T1000 (cell line): Measurements from ENCODE around the gene ROBO3.

Experiments used
- DNase-seq: peaks from one replicate; lab custom pipeline; 2025; ENCODE audit warnings: mixed read lengths; lab: John Stamatoyannopoulos, UW

Gene ROBO3

DNA sequence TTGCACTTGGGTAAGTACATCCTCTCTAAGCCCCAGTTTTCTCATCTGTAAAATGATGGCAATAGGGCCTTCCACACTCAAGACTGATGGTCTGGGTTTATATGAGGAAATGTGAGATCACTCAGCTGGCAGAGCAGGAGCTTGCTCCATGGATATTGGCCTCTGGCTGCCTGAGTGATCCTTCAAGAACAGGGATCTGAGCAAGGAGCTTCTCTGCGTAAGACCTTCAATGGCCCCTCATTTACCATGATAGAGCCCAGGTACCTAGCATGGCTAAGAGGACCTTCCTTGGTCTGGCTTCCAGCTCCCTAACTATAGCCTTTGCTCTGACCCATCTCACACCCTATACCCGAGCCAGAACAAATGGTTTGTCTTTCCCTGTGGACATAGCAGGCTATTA, 26.9 kb downstream of the ROBO3 start:
- DNase-seq: no peak

DNA sequence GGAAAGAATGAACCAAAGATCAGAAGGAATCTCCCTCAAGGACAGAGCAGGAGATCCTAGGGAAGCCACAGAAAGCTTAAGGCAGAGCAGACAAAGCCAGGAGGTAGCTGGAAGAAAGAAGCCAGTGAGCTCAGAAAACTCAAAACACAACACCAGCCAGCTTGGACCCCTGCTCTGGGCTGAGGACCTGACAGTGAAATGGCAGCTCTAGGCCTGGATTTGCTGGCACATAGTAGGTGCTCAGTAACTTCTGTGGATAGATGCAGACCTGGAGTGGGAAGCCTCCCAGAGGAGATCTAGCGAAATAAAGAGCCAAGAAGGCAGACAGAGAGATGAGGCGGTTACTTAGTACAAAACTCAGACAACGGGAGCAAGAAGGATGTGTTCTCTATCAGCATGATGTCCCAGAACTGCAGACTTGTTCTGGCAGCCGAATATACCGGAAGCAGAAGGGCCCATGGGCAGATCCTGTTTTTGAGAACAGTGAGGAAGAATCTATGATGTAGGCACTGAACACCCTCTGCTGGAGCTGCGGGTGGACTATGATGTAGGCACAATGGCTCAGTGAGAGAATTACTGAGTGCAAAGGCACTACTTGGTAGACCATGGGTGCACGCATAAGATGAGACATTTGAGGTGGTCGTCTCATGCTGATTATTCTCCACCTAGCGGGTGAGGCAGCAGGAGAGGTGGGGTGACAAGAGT, 27.7 kb downstream of the ROBO3 start:
- DNase-seq: no peak

DNA sequence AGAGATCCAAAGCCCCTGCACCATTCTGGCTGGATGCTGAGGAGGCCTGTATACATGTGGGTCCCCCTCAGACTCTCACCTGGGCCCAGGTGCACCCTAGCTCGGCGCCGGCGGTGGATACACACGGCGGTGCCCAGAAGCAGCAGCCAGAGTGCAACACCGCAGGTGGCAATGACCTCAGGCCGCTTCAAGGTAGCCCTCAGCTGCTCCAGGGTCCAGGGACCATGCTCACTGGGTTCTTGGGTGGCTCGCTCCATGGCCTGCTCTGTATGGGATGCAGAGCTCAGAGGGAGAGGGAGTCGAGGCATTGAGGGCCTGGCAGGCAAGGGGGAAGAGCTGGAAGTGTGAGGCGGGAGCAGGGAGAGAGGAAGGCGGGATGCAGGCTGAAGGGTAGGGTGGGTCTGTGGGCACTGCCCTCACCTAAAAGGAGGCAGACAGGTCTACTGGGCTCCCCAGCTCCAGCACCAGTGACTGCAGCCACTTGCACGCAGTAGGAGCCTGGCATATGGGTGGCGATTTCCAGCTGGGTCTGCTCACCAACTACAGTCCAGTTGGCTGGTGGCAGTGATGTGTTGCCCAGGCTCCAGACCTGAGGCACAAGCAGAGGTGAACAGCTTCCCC, 28.7 kb downstream of the ROBO3 start:
- no peak for DNase-seq

DNA sequence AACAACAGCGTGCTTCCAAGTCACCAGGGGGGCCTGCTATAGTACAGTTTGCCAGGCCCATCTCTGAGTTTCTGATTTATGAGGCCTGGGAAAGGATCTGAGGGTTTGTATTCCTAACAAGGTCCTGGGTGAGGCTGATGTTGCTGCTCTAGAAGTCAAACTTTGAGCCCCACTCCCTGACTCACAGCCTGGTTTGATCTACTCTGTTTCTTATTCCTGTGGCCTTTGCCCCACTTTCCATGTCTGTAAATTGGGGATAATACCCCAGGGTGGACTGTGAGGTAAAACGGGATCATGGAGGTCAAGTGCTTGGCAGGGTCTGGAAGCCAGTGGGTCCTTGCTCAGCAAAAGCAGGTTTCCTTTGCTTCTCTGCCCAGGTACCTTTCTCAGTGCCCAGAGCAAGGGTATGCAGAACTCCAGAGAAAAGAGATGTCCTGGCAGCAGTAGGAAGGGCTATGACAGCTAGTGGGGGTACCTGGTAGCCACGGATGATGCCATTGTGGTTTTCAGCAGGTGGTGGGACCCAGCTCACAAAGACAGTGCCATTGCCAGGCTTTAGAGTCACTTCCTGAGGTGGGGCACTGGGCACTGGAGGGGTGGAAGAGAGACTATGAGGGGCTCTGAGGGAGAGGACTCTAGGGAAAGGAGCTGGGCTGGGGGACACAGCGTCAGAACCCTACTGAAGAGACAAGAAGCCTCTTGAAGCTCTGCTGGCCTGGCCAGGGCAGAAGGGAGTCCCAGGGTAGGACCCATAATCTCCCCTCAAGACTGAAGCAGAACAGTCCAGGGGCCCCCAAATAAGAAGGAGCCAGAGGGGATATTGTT, 29.6 kb downstream of the ROBO3 start:
- no peak for DNase-seq

DNA sequence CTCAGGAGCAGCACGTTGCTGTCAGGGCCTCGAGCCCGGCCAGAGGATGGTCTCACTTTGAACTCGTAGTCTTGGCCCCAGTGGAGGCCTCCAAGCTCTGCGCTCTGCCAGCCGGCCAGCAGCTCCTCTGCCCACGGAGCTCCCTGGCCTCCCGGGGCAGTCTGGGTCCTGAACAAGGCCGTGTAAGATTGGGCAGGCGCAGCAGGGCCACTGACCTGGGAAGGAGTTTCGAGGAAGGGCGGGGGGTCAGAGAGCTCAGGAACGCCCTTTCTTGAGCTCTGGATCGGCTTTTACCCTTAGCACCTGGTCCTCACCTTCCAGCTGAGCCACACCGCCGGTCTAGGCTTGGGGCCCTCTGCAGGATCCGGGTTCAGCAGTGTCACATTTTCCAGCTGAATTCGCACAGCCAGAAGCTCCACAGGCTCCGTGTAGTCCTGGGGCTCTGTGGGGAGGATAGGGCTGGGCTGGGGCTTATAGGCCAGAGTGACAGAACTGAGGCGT, 30.3 kb downstream of the ROBO3 start:
- DNase-seq: no peak

DNA sequence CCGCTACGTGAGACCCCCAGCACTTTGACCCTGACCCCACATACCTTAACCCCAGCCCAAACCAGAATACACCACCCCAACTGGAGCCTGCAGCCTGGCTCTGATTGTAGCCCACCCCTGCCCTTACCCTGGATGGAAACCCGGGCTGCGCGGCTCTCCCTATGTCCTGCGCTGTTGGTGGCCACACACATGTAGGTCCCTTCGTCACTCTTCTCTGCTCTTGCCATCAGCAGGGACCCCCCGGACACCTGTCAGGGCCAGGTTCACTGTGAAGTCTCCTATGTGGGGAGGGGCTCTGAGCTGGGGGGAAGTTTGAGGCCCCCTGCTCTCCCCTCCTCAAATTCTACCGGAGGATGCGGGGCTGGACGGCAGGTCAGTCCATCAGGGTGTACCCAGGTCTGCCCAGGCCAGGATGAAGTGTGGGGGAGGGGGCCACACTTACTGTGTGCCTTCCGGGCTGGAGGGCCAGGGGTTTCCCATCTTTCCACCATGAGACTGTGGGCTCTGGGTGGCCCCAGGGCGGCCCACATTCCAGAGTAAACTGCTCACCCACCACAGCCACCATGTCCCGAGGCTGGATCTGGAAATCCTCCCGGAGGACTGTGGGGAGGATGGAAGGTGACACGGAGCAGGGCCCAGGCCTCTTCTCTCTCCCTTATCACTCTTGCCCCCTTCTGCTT, 31.0 kb downstream of the ROBO3 start:
- peak; percentile 12 for DNase-seq

DNA sequence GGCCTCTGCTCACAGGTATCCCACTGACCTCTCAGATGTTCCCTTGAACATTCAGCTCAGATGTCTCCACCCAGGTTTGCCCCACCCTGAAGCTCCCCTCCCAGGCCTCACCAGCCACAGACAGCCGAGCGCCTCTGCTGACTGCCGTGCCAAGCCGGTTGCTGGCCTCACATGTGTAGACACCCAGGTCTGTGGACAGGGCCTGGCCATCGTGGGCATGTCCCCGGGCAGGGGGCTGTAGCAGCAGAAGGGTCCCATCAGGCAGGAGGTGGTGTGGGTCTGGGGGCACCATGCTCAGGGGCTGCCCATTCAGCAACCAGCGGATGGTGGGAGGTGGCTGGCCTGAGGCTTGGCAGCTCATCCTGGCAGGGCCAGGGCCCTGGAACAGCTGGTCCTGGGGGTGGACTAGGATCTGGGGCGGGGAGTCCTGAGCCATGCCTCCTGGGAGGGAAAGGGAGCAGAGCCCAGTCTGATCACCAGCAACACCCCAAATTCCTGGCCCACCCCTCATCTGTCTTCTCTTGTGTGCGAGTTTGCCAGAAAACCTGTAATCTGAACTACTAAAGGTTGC, 31.7 kb downstream of the ROBO3 start:
- no peak for DNase-seq

DNA sequence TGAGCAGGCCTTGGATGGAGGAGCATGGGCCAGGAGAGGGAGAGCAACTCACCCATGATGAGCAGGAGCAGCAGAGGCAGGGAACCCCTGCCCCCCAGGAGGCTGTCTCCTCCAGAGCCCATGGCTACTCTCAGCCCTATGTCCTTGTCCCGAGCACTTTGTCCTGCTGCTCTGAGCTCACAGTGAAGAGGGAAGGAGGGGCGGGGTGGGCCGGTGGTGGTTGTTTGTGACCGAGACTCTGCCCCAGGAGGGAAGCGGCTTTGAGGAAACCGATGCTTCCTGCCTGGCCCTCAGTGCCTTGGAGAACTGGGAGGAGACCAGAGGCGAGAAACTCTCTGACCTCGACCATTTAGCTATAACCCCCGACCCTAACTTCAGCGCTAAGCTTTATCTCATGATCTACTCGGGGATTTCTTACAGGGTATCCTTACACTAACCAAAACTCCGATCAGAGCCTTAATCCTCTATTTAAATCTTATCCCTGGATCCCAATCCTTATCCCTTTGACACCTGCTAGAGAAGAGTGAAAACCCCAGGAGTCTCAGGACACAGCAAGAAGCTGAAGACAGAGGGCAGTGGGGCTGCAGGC, 32.5 kb downstream of the ROBO3 start, which contains the start of gene ROBO4:
TSS of gene ROBO4 (minus strand) at position 192 of the 589 bp plus-strand sequence. CDS start at position 122, 70 bp downstream.
- DNase-seq: no peak

DNA sequence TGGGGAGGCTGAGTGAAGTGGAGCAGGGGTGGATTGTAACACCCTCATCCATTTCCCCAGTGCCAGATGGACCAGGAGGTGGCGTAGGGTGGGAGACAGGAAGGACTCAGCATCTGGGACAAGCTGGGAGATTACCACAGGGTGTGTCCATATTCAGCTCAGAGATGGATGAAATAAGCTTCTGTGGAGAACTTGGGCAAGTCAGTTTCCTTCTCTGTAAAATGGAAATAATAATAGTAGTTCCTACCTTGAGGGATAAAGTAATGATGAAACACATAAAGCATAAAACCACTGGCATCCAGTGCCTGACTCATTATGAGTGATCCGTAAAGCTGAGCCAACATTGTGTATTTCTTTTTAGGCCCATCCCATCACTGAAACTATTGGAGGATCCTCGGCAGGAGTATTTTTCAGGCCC, 33.0 kb downstream of the ROBO3 start:
- DNase-seq: peak; percentile 29

DNA sequence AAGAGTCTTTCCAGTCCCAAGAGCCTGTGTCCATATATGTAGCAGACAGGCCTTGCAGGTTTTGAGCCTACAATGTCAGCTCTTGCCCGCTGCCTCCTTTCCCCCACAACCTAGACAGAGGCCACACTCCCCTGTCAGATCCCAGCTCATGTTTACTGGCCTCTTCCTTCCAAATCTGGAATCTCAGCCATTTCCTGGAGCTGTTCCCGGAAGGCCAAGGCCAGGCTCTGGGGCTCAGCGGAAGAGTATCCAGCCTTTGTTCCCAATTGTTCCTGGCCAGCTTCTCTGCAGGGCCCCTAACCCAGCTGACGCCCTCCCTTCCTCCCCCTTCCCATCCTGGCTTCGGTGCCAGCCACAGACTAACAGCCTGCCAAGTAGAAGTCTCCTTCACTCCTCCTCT, 33.5 kb downstream of the ROBO3 start:
- DNase-seq: no peak

DNA sequence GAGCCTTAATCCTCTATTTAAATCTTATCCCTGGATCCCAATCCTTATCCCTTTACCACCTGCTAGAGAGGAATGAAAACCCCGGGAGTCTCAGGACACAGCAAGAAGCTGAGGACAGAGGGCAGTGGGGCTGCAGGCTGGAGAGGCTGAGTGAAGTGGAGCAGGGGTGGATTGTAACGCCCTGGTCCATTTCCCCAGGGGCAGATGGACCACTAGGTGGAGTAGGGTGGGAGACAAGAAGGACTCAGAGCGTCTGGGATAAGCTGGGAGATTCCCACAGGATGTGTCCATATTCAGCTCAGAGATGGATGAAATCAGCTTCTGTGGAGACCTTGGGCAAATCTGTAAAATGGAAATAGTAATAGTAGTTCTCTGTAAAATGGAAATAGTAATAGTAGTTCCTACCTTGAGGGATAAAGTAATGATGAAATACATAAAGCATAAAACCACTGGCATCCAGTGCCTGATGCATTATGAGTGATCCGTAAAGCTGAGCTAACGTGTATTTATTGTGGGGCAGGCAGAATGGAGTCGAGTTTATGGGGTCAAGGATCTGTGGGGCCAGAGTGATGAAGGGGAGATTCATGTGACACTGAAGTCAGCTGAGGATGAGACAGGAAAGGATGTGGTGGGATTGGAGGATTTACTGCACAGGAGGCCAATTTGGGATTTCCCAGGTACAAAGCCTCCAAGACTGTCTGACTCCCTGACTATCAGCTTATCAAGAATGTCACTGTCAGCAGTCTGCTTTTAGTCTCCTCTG, 34.3 kb downstream of the ROBO3 start:
- no peak for DNase-seq

DNA sequence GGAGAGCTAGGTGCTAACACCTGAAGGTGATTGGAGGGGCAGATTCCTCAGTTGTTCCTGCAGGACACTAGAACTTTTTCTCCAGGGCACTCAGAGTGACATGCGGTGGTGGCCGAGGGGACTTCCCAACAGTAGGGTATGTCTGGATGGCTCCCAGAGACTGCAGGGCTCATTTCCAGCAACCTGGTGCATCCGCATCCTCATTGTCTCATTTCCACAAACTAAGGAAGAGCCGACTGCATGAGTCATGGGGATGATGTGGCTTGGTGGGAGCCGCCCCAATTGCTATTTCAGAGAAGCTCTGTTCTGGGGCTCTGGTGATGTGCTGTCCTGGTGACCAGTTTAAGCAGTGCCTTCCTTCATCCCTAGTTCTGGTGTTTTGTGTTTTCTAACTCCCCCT, 35.2 kb downstream of the ROBO3 start:
- DNase-seq: peak; percentile 40

DNA sequence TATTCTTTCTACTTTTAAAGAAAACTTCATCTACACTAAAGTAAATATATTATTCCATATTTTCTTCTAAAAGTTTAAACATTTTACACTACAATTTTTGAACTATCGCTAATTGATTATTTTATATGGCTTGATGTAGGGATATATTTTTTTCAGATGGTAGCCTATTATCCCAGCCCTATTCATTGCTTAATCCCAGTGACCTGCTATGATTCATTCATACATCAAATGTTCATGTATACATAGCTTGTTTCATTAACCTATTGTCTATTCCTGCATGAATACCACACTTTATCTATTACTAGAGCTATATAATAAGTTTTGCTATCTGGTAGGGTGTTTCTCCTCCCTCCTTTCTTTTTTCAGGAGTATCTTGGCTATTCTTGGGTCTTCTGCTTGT, 37.4 kb downstream of the ROBO3 start:
- DNase-seq: no peak

DNA sequence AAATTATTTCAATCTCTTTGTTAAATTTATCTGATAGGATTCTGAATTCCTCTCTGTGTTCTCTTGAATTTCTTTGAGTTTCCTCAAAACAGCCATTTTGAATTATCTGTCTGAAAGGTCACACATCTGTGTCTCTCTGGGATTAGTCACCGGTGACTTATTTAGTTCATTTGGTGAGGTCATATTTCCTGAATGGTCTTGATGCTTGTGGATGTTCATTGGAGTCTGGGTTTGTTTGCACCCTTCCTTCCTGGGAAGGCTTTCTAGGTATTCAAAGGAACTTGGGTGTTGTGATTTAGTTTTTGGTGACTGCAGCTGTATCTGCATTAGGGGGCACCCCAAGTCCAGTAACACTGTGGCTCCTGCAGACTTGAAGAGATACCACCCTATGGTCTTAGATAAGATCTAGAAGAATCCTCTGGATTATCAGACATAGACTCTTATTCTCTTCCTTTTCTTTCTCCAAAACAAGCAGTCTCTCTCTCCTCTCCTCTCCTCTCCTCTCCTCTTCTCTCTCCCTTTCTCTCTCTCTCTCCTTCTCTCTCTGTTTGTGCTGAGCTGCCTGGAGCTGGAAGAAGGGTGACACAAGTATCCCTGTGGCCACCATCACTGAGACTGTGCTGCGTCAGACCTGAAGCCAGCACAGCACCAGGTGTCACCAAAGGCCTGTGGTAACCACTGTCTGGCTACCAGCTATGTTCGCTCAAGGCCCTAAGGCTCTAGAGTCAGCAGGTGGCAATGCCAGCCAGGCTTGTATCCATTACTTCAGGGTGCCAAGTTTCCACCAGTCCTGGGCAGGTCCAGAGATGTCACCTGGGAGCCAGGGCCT, 50.5 kb downstream of the ROBO3 start:
- DNase-seq: no peak

DNA sequence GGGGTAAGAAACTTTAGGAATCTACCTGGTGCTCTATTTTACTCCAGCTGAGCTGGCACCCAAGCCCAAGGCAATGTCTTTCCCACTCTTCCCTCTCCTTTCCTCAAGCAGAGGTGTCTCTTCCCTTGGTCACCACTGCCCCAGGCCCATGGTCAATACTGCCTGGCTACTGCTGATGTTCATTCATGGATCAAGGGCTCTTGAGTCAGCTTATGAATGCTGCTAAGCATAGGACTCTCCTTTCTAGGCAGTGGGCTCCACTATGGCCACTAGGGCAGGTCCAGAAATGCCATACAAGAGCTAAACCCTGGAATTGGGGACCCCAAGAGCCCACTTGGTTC, 51.1 kb downstream of the ROBO3 start:
- no peak for DNase-seq

DNA sequence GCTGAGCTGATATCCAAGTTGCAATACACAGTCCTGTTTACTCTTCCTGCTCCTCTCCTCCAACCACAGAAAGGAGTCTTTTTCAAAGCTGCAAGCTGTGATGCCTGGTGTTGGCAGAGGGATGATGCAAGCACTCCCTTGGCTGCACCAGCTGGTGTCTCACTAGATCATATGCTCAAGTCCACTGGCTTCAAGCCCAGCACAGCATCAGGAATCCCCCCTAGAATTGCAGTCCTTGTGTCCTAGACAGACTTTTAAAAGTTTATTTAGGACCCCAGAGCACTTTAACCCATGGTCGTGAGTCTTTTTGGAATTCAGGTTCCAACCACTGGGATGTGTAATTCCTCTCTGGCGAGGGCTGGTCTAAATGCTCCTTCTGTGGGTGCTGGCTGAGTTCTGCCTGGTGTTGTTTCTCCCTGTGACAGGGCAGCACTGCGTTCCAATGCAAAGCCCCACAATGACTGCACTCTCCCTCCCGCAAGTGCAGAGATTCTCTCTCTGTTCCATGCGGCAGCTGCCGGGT, 51.9 kb downstream of the ROBO3 start:
- no peak for DNase-seq

DNA sequence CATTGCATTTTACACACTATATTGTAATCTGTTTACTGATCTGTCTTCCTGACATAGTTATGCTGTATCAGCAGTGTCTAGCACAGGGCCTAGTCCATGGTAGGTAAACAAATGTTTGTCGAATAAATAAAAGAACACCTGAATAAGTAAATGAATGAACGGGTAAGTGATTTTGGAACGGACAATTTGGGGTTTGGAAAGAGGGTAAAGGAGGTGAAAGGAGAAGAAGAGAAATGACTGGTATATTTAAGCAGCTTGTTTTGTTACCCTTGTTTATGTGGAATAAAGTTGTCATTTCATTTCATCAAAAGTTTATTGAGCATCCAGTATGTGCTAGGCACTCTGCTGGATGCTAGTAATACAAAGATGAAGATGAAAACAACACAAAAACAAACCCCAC, 53.7 kb downstream of the ROBO3 start, which contains the start of gene HEPN1:
TSS of gene HEPN1 (plus strand) at position 301 of the 400 bp plus-strand sequence.
- no peak for DNase-seq

DNA sequence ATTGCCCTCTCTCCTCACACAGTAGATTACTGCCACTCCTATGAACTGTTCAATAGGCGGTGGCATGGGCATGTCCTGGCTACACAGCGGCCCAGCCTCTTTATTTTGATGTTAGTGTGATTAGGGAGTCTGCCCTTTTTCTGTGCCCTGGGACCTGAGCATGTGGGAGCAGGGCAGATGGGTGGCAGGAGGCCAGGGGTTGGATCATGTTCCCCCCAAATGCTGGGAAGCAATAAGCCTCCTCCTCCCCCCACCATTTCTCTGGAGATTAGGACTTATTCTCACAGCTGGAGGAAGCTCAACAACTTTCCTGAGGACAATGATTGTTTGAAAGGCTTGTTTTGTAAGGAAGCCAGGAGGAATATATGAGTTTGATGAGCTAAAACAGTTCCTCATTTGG, 54.7 kb downstream of the ROBO3 start:
- DNase-seq: no peak

DNA sequence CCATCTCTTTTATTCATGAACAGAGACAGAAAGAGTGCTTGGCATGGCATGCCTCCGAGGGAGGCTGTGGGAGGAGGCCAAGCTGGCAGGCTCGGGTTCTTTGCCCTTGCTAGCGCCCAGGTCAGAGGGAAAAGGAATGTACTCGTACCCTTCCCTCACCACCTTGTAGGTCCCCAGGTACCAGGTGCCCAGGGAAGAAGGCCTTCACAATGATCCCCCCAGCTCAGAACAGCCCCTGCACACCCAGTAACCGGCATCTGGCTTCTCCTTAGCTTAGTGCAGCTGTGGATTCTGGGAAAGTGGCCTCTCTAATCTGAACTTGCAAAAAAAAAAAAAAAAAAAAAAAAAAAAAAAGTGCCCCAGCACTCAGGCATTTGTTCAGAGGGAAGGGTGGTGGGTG, 55.1 kb downstream of the ROBO3 start:
- no peak for DNase-seq
